B cell (primary cell): Measurements from ENCODE around the gene EIPR1.

Experiments used
- EZH2 ChIP-seq: IDR thresholded peaks from 2 replicates; pipeline ENCODE4 v1.6.1; 2012; ENCODE audit warnings: borderline replicate concordance, low read depth, mild to moderate bottlenecking, moderate library complexity, low read length; ENCODE audit not compliant: insufficient read depth, poor library complexity, severe bottlenecking
- TF ChIP-seq, protein P1 (sequence below): fragments of 200-600 bp; IDR thresholded peaks from one replicate; pipeline ENCODE4 v1.8.0; 2022; ENCODE audit warnings: antibody characterized with exemption, mild to moderate bottlenecking

- no peak for TF ChIP-seq EZH2
- TF ChIP-seq, protein P1, sequence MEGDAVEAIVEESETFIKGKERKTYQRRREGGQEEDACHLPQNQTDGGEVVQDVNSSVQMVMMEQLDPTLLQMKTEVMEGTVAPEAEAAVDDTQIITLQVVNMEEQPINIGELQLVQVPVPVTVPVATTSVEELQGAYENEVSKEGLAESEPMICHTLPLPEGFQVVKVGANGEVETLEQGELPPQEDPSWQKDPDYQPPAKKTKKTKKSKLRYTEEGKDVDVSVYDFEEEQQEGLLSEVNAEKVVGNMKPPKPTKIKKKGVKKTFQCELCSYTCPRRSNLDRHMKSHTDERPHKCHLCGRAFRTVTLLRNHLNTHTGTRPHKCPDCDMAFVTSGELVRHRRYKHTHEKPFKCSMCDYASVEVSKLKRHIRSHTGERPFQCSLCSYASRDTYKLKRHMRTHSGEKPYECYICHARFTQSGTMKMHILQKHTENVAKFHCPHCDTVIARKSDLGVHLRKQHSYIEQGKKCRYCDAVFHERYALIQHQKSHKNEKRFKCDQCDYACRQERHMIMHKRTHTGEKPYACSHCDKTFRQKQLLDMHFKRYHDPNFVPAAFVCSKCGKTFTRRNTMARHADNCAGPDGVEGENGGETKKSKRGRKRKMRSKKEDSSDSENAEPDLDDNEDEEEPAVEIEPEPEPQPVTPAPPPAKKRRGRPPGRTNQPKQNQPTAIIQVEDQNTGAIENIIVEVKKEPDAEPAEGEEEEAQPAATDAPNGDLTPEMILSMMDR: no peak
Measured at GRCh38 chr2:3302751-3303582, 74.7 kb downstream of the EIPR1 start.
